ENCODE data around the gene BTBD16.

- TF ChIP-seq, protein P1, sequence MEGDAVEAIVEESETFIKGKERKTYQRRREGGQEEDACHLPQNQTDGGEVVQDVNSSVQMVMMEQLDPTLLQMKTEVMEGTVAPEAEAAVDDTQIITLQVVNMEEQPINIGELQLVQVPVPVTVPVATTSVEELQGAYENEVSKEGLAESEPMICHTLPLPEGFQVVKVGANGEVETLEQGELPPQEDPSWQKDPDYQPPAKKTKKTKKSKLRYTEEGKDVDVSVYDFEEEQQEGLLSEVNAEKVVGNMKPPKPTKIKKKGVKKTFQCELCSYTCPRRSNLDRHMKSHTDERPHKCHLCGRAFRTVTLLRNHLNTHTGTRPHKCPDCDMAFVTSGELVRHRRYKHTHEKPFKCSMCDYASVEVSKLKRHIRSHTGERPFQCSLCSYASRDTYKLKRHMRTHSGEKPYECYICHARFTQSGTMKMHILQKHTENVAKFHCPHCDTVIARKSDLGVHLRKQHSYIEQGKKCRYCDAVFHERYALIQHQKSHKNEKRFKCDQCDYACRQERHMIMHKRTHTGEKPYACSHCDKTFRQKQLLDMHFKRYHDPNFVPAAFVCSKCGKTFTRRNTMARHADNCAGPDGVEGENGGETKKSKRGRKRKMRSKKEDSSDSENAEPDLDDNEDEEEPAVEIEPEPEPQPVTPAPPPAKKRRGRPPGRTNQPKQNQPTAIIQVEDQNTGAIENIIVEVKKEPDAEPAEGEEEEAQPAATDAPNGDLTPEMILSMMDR (IDR thresholded peaks at IDR 0.05; ENCODE audit: low read depth, low read length) = no peak
- no peak for TF ChIP-seq EZH2phosphoT487 (IDR thresholded peaks at IDR 0.05; ENCODE audit: low read depth)
These were observed 77.4 kb downstream of the BTBD16 start for GRCh38 chr10:122348512-122348911.

All from OCI-LY3 (cell line).